ENCODE measurements around the gene UNC80.

Gene UNC80

GRCh38 chr2:210038078-210038477 lies 266.4 kb downstream of the UNC80 start:
- no peak for DNase-seq

- no peak for DNase-seq
Observed at GRCh38 chr2:210046851-210047500, 275.3 kb downstream of the UNC80 start.

Data from activated T-cell treated with anti-CD3 and anti-CD28 coated beads, Interleukin-2, amount 50 U/mL, for 48 hours (primary cell).